Activated T-cell treated with anti-CD3 and anti-CD28 coated beads, Interleukin-2, amount 50 U/mL, for 24 hours (primary cell): ENCODE measurements around the gene ASB18.
A peak's percentile ranks its signal among the peaks of the same experiment; 100 is the strongest.

ENCODE experiments used
- DNase-seq: peaks from one replicate; pipeline ENCODE4 v3.0.0-alpha.2; 2020
- H3K27ac Mint-ChIP-seq: 2 replicates; pipeline ENCODE4 v1.8.0; 2020; ENCODE audit warnings: mild to moderate bottlenecking, mixed read lengths
- H3K27me3 Mint-ChIP-seq: 2 replicates; pipeline ENCODE4 v1.8.0; 2020; ENCODE audit warnings: mixed read lengths
- H3K36me3 Mint-ChIP-seq: 2 replicates; pipeline ENCODE4 v1.8.0; 2020; ENCODE audit warnings: low read depth, mixed read lengths
- H3K4me1 Mint-ChIP-seq: 2 replicates; pipeline ENCODE4 v1.8.0; 2020; ENCODE audit warnings: low read depth, mixed read lengths
- H3K4me3 Mint-ChIP-seq: 2 replicates; pipeline ENCODE4 v1.8.0; 2020; ENCODE audit warnings: mild to moderate bottlenecking, moderate library complexity, mixed read lengths
- H3K9me3 Mint-ChIP-seq: 2 replicates; pipeline ENCODE4 v1.8.0; 2020; ENCODE audit warnings: mixed read lengths

ASB18 gene

GRCh38 chr2:236172255-236173035 lies 91.8 kb downstream of the ASB18 start:
- Mint-ChIP-seq H3K9me3 (no peaks in the 10 kb centered on the region), H3K27me3 (peaks cover 79% of the 10 kb centered on the region), H3K36me3 (no peaks in the 10 kb centered on the region), H3K4me1 (peaks cover 7% of the 10 kb centered on the region), H3K4me3 (no peak overlapping the region), H3K27ac (no peak overlapping the region)
- no peak for DNase-seq

- H3K4me1 Mint-ChIP-seq = peaks cover 9% of the 10 kb centered on the region
- H3K36me3 Mint-ChIP-seq = no peaks in the 10 kb centered on the region
- H3K27ac Mint-ChIP-seq = no peak overlapping the region
- peaks cover 78% of the 10 kb centered on the region for H3K27me3 Mint-ChIP-seq
- no peak for DNase-seq
- no peak overlapping the region for H3K4me3 Mint-ChIP-seq
- H3K9me3 Mint-ChIP-seq = no peaks in the 10 kb centered on the region
Observed at GRCh38 chr2:236171680-236172254, 92.4 kb downstream of the ASB18 start.

DNA sequence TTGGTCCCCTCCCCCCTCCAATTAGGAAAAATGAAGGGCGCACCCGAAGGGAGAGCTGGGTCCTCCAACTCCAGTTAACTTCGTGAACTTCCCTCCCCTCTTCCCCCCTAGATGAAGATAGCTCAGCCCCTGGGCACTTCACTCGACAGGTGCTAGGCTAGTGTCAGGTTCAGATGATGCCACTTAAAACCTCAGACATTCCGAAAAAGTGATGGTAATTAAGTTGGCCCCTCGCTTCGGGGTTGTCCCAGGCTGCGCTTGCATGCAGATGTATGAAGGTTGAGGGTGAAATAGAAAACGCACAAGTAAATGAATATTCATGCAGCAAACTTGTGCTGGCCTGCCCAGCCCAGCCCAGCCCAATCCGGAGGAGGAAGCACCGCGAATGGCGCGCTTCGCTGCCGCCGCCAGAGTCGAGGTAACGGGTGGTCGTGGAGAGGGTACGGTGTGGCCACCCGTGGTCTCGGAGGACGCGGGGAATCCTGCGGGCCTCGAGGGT lies 93.0 kb downstream of the ASB18 start:
- Mint-ChIP-seq H3K4me1 (peaks cover 14% of the 10 kb centered on the region), H3K36me3 (no peaks in the 10 kb centered on the region), H3K27me3 (peaks cover 79% of the 10 kb centered on the region), H3K27ac (peak overlapping the region; percentile 22), H3K9me3 (no peaks in the 10 kb centered on the region), H3K4me3 (no peak overlapping the region)
- no peak for DNase-seq

GRCh38 chr2:236170590-236171165 lies 93.5 kb downstream of the ASB18 start:
- H3K27ac Mint-ChIP-seq = peak overlapping the region; percentile 34

GRCh38 chr2:236169741-236170589 lies 94.2 kb downstream of the ASB18 start:
- Mint-ChIP-seq H3K4me1 (peaks cover 16% of the 10 kb centered on the region), H3K27ac (peak overlapping the region; percentile 58), H3K4me3 (peak overlapping the region; percentile 4), H3K36me3 (no peaks in the 10 kb centered on the region), H3K27me3 (peaks cover 79% of the 10 kb centered on the region), H3K9me3 (no peaks in the 10 kb centered on the region)
- no peak for DNase-seq

More at GRCh38 chr2:236170590-236171165, 93.5 kb downstream of the ASB18 start:
- H3K36me3 Mint-ChIP-seq = no peaks in the 10 kb centered on the region
- H3K4me3 Mint-ChIP-seq = no peak overlapping the region
- no peaks in the 10 kb centered on the region for H3K9me3 Mint-ChIP-seq
- peaks cover 16% of the 10 kb centered on the region for H3K4me1 Mint-ChIP-seq
- H3K27me3 Mint-ChIP-seq = peaks cover 79% of the 10 kb centered on the region
- no peak for DNase-seq

DNA sequence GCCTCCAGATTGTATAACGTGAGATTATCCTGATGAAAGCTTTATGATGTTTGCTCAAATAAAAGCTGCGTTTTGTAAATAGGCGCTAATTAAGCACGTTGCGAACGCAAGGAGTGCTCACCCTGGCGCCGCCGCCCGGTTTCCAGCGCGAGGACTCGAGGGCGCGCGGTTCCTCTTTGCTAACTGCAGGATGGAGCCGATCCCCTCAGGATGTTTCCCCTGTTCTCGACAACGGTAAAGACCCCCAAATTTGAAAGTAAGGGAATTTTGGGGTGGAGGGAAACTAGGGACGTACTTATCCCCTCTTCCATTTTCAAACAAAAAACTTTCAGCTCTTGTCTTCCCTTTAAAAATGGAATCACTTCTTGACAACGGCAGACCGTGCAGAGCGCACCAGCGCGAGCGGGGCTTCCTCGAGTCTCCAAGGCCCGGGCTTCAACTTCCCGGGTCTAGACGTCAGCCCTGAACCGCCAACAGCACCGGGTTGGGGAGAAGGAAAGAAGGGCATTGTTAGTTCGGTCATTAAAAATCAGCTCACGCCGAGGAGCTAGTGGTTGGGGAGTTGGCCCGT lies 95.0 kb downstream of the ASB18 start:
- no peak for DNase-seq
- Mint-ChIP-seq H3K9me3 (no peaks in the 10 kb centered on the region), H3K4me1 (peaks cover 18% of the 10 kb centered on the region), H3K27ac (peak overlapping the region; percentile 58), H3K36me3 (no peaks in the 10 kb centered on the region), H3K4me3 (peak overlapping the region; percentile 4), H3K27me3 (peaks cover 76% of the 10 kb centered on the region)

DNA sequence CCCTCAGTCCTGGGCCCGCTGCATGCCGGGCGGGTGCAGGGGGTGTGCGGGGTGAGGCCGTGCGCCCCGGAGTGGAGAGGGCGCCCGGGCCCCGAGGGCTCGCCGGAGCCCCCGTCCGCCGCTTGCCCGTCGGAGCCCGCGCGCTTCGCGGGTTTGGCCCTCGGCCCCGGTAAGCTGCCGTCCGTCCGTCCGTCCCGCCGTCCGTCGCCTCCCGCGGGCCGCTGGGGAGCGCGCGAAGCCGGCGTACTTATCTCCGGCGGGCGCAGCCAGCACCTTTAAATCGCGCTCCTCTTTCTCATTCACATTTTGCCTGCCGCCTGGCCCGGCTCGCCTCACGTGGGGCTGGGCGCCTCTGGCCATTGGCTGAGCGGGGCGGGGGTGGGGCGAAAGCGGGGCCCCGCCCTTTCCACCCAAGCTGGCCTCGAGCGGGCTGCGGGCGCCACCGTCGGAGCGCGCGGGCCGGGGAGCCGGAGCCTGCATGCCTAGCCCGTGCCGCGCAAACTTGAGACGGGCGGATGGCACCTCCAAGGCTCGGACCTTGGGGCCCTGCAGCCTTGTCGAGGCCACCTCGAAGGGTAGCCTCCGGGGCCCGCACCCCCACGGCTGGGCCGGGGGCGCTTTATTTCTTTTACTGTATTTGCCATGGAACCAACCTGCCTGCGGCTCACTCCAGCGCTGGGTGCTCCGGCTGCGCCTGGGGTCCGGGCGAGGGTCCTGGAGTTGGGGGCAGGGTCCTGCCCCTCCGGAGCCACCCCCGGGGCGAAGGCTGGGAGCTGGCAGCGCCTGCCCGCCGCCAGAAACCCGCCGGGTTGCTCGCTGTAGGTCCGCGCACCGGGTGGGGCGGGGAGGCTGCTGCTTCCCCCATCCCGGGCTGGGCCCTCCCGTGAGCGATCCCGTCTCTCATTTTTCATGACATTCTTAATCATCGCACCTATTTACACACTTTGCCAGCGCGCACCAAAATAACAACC lies 95.8 kb downstream of the ASB18 start, which contains the start of gene GBX2:
Gene GBX2 (minus strand): TSS at position 277 of the 971 bp plus-strand sequence. CDS start 415 bp downstream, outside the sequence.
- Mint-ChIP-seq H3K4me1 (peaks cover 18% of the 10 kb centered on the region), H3K9me3 (no peaks in the 10 kb centered on the region), H3K27ac (peak within 1 kb of the TSS; percentile 58), H3K36me3 (no peaks in the 10 kb centered on the region), H3K27me3 (peaks cover 68% of the 10 kb centered on the region), H3K4me3 (no peak within 1 kb of the TSS)
- DNase-seq = no peak

DNA sequence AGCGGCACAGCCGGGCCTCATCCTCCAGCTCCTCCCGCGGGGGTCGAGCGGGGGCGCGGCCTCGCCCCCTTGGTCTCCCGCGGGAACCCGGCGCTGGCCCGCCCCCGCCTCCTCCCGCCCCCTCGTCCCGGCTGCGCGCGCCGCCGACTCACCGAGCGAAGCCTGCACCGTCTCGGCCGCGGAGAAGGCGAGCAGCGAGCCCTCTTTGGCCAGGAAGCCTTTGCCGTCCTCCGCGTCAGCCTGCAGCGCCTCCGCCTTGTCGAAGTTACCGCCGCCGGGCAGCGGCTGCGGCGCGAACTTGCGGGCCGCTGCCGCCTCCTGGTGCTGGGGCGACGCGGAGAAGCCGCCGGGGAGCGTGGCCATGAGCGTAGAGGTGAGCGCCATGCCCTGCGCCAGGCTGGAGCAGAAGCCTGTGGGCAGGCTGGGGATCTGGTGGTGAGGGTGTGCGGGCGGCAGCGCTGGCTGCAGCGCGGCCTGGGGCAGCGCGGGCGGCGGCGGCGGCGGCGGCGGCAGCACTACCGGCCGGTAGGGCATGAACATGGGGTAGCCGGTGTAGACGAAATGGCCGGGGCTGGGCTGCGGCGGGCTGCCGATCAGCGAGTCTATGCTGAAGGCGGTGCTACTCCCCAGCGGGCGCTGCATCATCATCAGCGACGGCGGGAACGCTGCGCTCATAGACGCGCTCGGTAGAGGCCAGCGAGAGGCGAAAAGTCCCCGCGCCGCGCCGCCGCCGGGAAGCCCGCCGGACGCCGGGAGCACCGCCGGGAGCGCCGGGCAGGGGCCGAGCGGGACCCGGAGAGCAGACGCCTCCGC lies 96.7 kb downstream of the ASB18 start:
- DNase-seq = no peak
- no peaks in the 10 kb centered on the region for H3K36me3 Mint-ChIP-seq
- no peak overlapping the region for H3K4me3 Mint-ChIP-seq
- no peak overlapping the region for H3K27ac Mint-ChIP-seq
- peaks cover 21% of the 10 kb centered on the region for H3K4me1 Mint-ChIP-seq
- H3K9me3 Mint-ChIP-seq = no peaks in the 10 kb centered on the region
- peaks cover 67% of the 10 kb centered on the region for H3K27me3 Mint-ChIP-seq

DNA sequence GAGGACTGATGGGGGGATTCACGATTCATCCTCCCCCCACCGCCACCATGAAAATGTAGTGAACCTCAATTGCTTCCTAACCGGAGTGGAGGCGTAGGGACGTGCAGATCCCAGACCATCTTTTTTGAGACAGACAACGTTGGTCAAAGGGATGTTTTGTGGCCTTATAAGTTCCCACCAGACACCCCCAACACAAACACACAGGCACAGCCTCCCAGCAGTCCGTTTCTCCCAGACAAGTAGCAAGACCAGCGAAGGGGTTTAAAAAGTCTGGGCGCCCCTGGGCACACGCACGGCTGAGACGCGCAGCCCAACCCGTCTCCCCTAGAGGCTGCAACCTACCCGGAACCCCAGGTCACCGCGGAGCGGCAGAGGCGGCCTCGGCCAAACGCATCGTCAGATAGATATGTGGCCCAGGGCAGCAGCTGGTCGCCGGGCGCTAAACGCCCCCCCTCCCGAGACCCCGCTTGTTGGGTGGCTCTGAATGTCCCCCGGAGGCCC lies 97.4 kb downstream of the ASB18 start:
- H3K9me3 Mint-ChIP-seq = no peaks in the 10 kb centered on the region
- no peak for DNase-seq
- peak overlapping the region; percentile 18 for H3K4me3 Mint-ChIP-seq
- H3K36me3 Mint-ChIP-seq = no peaks in the 10 kb centered on the region
- peak overlapping the region; percentile 75 for H3K27ac Mint-ChIP-seq
- H3K27me3 Mint-ChIP-seq = peaks cover 67% of the 10 kb centered on the region
- peaks cover 21% of the 10 kb centered on the region for H3K4me1 Mint-ChIP-seq

GRCh38 chr2:236165842-236166795 lies 98.1 kb downstream of the ASB18 start:
- Mint-ChIP-seq H3K4me1 (peaks cover 21% of the 10 kb centered on the region), H3K27me3 (peaks cover 67% of the 10 kb centered on the region), H3K27ac (peak overlapping the region; percentile 75), H3K36me3 (no peaks in the 10 kb centered on the region), H3K9me3 (no peaks in the 10 kb centered on the region), H3K4me3 (peak overlapping the region; percentile 18)
- no peak for DNase-seq

GRCh38 chr2:236164925-236165841 lies 99.0 kb downstream of the ASB18 start:
- no peaks in the 10 kb centered on the region for H3K36me3 Mint-ChIP-seq
- H3K27me3 Mint-ChIP-seq = peaks cover 67% of the 10 kb centered on the region
- no peaks in the 10 kb centered on the region for H3K9me3 Mint-ChIP-seq
- H3K4me1 Mint-ChIP-seq = peaks cover 21% of the 10 kb centered on the region
- DNase-seq = no peak
- no peak overlapping the region for H3K4me3 Mint-ChIP-seq
- peak overlapping the region; percentile 80 for H3K27ac Mint-ChIP-seq
